GM18861 (cell line): ENCODE results near the gene MAP2K3.
"Not testable (repeated sequence)": the region's sequence is repeated elsewhere in the genome, so short reads cannot be mapped to it uniquely, and the experiment has no call there.

Experiments used
- ATAC-seq: cut with Tn5 transposase; IDR thresholded peaks from one replicate; pipeline ENCODE4 v1.9.1; 2021; ENCODE audit not compliant: unreplicated experiment

The MAP2K3 gene

GRCh38 chr17:21327921-21328320, 43.4 kb downstream of the MAP2K3 start:
- peak; percentile 66 for ATAC-seq

- not testable (repeated sequence) for ATAC-seq
Observed at GRCh38 chr17:21328778-21329177, 44.3 kb downstream of the MAP2K3 start.

DNA sequence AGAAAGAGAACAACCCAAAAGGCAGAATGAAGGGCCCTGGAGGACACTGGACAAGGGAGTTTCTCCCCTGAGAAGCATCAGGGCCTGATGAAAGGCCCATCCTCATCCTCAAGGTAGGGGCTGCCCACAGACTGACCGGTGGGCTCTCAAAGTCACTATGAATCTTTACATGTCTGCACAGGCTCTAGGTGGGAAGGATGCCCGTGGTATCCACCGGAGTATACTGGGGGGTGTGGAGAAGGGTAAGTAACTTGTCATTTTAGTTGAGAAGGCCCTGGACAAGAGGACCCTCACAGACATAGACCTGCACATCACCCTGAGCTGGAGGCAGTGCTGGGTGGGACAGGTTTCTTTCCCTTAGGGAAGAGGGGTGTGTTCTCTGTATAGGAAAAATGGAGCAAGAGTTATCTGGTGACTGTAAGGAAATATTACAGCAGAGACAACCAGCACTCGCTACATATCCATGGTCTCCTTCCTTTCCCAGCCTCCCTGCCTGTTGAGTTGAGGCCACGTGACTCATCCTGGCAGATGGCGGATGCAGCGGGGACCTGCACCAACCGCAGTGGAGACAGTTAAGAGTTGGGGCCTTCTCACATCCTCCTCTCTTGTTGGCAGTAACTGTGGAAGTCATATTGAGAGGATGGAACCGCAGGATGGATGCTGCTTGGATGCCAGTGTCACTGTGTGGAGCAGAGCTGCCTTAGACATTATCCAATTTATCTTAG, 46.1 kb downstream of the MAP2K3 start:
- ATAC-seq = no peak

GRCh38 chr17:21336541-21337294, 52.2 kb downstream of the MAP2K3 start:
- ATAC-seq = not testable (repeated sequence)

DNA sequence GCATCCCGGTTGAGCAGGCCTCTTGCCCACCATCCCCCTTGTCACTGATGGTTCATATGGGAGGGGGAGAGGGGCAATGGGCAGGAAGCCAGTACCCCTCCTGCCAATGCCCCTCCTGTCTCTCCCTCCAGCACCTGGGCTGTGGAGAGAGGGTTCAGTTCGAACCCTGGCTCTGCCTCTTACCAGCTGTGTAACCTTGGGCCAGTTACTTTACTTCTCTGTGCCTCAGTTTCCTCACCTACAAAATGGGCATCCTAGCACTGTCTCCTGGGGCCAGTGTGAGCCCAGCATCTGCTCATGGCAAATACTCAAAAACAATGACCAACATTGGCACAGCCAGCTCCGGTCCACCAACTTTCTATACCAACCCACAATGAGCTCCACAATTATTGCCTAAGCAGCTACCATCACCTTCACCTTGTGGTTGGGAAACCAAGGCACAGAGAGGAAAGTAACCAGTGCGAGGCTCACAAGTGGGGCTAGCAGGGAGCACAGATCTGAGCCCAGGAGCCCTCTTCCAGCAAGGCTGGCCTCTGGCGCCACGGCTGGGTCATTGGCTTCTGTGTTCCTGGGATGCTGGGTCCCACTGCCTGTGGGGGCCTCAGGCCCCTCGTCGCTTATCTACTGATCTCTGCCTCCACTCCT, 53.6 kb downstream of the MAP2K3 start:
- not testable (repeated sequence) for ATAC-seq

GRCh38 chr17:21339011-21339410, 54.5 kb downstream of the MAP2K3 start:
- no peak for ATAC-seq

- ATAC-seq = not testable (repeated sequence)
Observed at GRCh38 chr17:21339571-21339970, 55.1 kb downstream of the MAP2K3 start.

DNA sequence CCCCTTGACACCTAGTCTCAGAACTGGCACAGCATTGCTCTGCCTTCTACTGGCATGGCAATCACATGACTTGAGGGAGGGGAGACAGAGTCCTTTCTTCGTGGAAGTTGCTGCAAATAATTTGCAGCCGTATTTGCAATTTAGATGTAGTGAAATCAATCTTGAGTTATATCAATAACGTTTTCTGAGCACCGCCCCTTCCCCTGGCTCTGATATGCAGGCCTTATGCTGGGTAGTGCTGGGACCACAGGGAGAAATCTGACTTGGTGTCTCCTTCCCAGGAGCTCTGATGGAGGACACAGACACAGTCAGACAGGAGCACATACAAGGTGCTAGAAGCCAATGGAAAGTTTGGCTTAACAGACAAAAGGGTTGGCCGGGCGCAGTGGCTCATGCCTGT, 55.9 kb downstream of the MAP2K3 start:
- not testable (repeated sequence) for ATAC-seq

DNA sequence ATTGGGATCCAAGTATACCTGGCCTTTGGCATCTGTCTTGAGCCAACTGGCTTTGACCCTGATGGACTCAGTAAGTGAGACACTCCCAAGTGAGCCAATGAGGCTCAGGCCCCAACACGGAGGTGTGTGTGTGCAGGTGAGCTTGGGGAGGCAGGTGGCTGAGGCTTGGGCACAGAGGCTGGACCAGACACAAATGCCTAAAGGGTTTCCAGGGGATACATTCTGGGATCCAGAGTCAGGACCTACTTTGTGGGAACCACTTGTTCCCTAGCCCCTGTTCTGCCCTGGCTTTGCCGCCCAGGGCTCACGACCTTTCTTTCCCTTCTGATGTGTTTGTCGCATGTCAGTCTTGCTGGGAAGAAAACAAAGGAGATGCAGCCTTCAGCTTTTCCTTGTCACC, 56.8 kb downstream of the MAP2K3 start:
- not testable (repeated sequence) for ATAC-seq

- not testable (repeated sequence) for ATAC-seq
Observed at GRCh38 chr17:21341925-21342540, 57.5 kb downstream of the MAP2K3 start.

DNA sequence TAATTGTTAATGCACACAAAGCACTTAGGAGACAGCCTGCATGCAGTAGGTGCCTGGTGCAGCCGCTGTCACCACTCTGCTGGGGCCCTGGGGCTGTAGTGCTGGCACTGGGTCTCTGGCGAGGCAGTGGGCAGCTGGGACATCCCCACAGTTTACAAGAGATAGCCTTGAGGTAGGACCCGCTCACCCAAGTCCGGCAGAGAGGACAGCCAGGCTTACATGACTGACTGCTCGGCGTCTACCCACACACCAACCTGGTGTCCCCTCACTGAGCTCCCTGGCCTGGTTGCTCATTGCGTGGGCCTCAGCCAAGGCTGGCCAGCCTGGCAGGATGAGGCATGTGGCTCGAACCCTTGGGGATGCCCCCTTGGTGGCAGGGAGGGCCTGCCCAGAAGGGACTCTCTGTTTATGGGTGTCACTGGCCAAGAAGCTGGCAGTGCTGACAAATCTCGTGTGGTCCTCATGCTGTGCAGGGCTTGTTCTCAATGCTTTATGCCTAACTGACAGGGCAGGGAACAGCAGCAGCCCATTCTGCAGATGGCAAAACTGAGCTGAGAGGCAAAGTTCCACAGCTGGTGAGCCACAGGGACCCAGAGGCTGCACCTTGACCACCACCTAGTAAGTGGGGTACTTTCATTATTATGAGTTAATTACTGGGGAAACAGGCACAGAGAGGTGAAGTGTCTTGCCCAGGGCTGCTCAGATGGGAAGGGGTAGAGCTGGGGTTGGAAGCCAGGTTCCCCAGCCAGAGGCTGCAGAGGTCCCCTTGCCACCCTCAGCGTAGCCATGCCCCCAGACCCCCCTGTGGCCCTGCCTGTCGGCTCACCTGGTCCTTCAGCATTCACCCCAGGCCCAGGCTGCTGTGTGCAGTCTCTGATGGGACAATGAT, 58.8 kb downstream of the MAP2K3 start:
- ATAC-seq = not testable (repeated sequence)

DNA sequence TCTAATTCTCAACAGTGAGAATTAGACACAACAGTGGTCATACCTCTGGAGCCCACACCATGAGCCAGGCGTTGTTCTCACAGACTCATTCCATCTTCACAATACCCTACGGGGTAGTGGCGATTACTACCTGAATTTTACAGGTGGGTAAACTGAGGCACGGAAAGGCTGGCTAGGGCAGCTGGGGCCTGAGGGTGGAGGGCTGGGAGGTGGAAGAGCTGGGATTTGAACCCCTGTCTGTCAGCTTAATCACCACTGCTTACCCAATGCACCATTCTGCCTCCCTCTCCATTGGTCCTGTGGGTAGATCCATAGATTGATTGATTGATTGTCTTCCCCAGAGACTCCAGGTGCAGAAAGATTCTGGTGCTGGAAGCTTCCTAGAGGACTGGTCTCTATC, 60.3 kb downstream of the MAP2K3 start:
- not testable (repeated sequence) for ATAC-seq

DNA sequence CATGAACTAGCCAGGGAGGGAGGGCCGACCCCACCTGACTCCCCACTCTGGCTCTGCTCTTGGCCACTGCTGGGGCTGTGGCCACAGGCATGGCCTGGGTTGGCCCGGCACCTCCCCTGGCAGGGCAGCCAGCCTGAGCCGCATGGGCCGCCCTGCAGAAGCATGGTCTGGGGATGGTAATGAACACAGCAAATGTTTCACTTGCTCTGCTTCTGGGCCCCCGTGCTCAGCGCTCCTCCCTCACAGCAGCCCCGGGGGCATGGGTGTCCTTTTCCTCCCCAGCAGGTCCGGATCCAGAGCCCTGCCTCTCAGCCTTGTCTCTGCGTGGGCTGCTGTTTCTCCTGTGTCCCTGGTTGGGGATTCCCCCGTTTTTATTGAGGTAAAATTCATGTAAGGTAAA, 60.7 kb downstream of the MAP2K3 start:
- no peak for ATAC-seq

GRCh38 chr17:21346107-21346506, 61.6 kb downstream of the MAP2K3 start:
- not testable (repeated sequence) for ATAC-seq

- ATAC-seq = not testable (repeated sequence)
Observed at GRCh38 chr17:21346651-21347250, 62.2 kb downstream of the MAP2K3 start.

DNA sequence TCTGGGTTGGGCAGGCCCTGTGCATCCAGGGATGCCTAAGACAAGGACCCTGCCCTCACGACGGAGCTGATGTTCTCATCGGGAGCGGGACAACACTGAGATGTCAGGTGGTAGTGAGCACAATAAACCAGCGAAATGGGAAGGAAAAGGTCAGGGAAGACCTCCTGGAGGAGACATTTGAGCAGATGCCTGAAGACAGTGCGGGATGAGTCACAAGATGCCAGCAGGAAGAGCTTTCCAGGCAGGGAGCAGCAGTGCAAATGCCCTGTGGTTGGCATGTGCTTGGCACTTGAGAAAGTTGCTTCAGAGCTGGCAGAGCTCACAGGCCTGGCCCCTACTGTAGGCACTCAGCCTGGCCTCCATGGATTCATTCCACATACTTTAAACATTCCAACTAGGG, 63.1 kb downstream of the MAP2K3 start:
- ATAC-seq = not testable (repeated sequence)

- ATAC-seq = peak; percentile 69
Observed at GRCh38 chr17:21348081-21348925, 63.8 kb downstream of the MAP2K3 start.

GRCh38 chr17:21348926-21349261, 64.4 kb downstream of the MAP2K3 start:
- peak; percentile 9 for ATAC-seq
